Measurements from ENCODE around the gene MAN1A2.

DNA sequence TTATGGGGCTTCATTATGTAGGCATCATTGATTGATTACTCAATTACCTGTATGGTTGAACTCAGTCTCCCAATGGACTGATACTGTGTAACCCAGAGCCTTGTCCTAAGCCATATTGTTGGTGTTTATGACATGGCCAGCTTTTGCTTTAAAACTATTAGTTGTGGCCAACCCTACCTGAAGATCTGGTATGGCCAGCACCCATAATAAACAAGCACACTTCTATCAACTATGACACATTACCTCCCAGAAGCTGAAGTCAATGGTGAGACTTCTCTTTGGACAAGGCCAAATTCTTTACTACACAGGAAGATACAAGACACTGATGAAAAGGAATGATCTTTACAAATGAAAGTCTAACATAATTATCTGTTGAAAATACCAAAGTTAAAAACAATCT, 28.8 kb downstream of the MAN1A2 start:
- TF ChIP-seq, protein P1, sequence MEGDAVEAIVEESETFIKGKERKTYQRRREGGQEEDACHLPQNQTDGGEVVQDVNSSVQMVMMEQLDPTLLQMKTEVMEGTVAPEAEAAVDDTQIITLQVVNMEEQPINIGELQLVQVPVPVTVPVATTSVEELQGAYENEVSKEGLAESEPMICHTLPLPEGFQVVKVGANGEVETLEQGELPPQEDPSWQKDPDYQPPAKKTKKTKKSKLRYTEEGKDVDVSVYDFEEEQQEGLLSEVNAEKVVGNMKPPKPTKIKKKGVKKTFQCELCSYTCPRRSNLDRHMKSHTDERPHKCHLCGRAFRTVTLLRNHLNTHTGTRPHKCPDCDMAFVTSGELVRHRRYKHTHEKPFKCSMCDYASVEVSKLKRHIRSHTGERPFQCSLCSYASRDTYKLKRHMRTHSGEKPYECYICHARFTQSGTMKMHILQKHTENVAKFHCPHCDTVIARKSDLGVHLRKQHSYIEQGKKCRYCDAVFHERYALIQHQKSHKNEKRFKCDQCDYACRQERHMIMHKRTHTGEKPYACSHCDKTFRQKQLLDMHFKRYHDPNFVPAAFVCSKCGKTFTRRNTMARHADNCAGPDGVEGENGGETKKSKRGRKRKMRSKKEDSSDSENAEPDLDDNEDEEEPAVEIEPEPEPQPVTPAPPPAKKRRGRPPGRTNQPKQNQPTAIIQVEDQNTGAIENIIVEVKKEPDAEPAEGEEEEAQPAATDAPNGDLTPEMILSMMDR (IDR thresholded peaks at IDR 0.05; ENCODE audit: borderline replicate concordance, extremely low read depth, low read length, poor library complexity, severe bottlenecking) = no peak
- no peak for TF ChIP-seq EZH2 (IDR thresholded peaks at IDR 0.05; ENCODE audit: borderline replicate concordance, low read depth, low read length, severe bottlenecking)

Data from DND-41 (cell line).